Adipocyte (in vitro differentiated cells): ENCODE data around the gene TCF7L2.

Source experiments
- DNase-seq: peaks from one replicate; pipeline ENCODE4 v3.0.0-alpha.2; 2015; ENCODE audit warnings: low read depth
- H3K27me3 ChIP-seq: replicated peaks from 2 replicates; pipeline ENCODE4 v1.7.0; 2013; ENCODE audit warnings: mild to moderate bottlenecking, low read length, moderate library complexity; ENCODE audit not compliant: control insufficient read depth, insufficient read depth
- H3K36me3 ChIP-seq: 2 replicates; pipeline ENCODE4 v1.7.0; 2013; ENCODE audit warnings: low read length, mild to moderate bottlenecking, moderate library complexity; ENCODE audit not compliant: control insufficient read depth, insufficient read depth, severe bottlenecking
- H3K4me1 ChIP-seq: 2 replicates; pipeline ENCODE4 v1.7.0; 2013; ENCODE audit warnings: mild to moderate bottlenecking, low read length, moderate library complexity; ENCODE audit not compliant: control insufficient read depth, insufficient read depth
- H3K4me3 ChIP-seq: 2 replicates; pipeline ENCODE4 v1.7.0; 2013; ENCODE audit warnings: mild to moderate bottlenecking, low read length, moderate library complexity
- H3K9ac ChIP-seq: 2 replicates; pipeline ENCODE4 v1.7.0; 2013; ENCODE audit warnings: mild to moderate bottlenecking, low read length, moderate library complexity
- H3K9me3 ChIP-seq: 2 replicates; pipeline ENCODE4 v1.7.0; 2013; ENCODE audit warnings: mild to moderate bottlenecking, low read length, moderate library complexity; ENCODE audit not compliant: control insufficient read depth

The TCF7L2 gene

GRCh38 chr10:112915590-112916572, 34.2 kb upstream of the TCF7L2 start:
- DNase-seq, result peak; percentile 29
- peak overlapping the region; percentile 18 for H3K9ac ChIP-seq
- H3K9me3 ChIP-seq, result no peaks in the 10 kb centered on the region
- H3K27me3 ChIP-seq, result no peaks in the 10 kb centered on the region
- no peaks in the 10 kb centered on the region for H3K36me3 ChIP-seq
- H3K4me1 ChIP-seq, result peaks cover 24% of the 10 kb centered on the region
- H3K4me3 ChIP-seq, result no peak overlapping the region

- Histone ChIP-seq H3K9ac (no peak overlapping the region), H3K36me3 (no peaks in the 10 kb centered on the region), H3K27me3 (no peaks in the 10 kb centered on the region), H3K4me3 (no peak overlapping the region), H3K4me1 (peaks cover 24% of the 10 kb centered on the region), H3K9me3 (no peaks in the 10 kb centered on the region)
- DNase-seq, result no peak
These were observed 32.4 kb upstream of the TCF7L2 start for GRCh38 chr10:112917681-112918080.

DNA sequence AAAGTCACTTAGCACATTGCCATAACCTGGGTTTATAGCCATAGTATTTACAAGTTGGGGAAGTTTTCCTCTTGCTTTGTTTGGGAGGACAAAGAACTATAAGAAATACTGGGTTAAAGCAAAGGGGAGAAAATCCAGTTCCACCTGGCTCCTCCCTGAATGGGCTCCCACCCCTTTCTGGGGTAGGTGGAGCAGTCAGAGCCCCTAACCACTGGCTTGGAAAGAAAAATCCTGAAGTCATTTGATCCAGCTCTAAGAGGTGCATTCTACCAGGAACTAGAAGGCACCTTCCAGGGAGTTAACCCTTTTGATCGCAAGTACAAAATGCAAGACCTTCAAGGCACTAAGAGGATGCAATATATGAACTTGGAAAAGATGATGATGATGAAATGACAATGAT, 31.3 kb upstream of the TCF7L2 start:
- Histone ChIP-seq H3K9ac (no peak overlapping the region), H3K4me1 (peaks cover 22% of the 10 kb centered on the region), H3K36me3 (no peaks in the 10 kb centered on the region), H3K4me3 (no peak overlapping the region), H3K9me3 (no peaks in the 10 kb centered on the region), H3K27me3 (no peaks in the 10 kb centered on the region)
- DNase-seq, result no peak

DNA sequence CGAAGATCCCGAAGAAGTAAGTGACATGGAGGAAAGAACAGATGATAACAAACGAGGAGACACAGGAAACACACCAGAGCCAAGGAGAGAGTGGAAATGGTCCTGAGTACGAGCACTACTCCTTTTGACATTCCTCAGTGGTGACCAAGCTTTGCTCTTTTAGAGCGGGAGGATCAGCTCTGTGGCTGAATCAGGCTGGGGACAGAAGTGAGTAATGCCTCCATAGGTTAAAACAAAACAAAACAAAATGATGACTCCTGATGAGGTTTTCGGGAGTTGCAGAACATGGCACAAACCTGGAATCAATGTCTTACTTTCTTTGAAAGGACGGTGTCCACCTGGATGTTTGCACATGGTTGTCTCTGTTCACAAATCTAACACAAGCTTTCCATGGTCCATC, 30.3 kb upstream of the TCF7L2 start:
- Histone ChIP-seq H3K9ac (no peak overlapping the region), H3K27me3 (no peaks in the 10 kb centered on the region), H3K4me1 (peaks cover 13% of the 10 kb centered on the region), H3K36me3 (no peaks in the 10 kb centered on the region), H3K9me3 (no peaks in the 10 kb centered on the region), H3K4me3 (no peak overlapping the region)
- peak; percentile 58 for DNase-seq

- Histone ChIP-seq H3K9me3 (peaks cover 6% of the 10 kb centered on the region), H3K9ac (no peak overlapping the region), H3K4me3 (no peak overlapping the region), H3K4me1 (no peaks in the 10 kb centered on the region), H3K36me3 (no peaks in the 10 kb centered on the region), H3K27me3 (no peaks in the 10 kb centered on the region)
- DNase-seq, result no peak
These were observed 22.9 kb upstream of the TCF7L2 start for GRCh38 chr10:112926906-112927688.

DNA sequence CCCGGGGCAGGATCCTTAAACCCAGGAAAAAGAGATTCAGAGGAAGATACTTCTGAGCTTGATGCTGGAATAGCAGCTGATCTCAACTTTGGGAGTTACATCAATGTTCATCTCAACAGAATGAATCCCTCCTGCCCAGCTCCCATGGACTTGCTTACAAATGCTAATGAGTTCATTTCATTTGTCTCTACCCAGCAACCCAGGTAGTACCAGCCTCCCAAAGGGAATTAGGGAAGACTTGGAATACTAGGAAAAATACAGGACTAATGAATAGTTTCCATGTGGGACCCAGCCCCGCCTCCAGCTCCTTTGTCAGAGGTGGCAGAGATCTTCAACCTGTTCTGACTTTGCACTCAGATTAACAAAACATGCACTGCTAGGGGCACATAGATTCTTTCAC, 22.1 kb upstream of the TCF7L2 start:
- Histone ChIP-seq H3K36me3 (no peaks in the 10 kb centered on the region), H3K9ac (no peak overlapping the region), H3K4me3 (no peak overlapping the region), H3K9me3 (peaks cover 6% of the 10 kb centered on the region), H3K27me3 (no peaks in the 10 kb centered on the region), H3K4me1 (no peaks in the 10 kb centered on the region)
- DNase-seq, result no peak

DNA sequence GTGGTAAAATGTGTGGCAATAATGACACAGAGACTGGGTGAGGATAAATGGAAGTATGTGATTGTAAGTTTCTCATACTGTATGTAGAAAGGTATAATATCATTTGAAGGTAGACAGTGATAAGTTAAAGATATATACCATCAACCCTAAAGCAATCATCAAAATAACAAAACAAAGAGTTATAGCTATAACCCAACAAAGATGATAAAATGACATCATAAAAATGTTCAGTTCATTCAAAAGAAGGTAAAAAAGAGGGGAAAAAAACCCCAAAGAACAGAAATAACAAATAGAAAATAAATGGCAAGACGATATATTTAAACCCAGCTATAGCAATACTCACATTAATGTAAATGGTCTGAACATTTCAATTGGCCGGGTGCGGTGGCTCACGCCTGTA, 17.4 kb upstream of the TCF7L2 start:
- no peak for DNase-seq
- Histone ChIP-seq H3K4me1 (no peaks in the 10 kb centered on the region), H3K4me3 (no peak overlapping the region), H3K9ac (no peak overlapping the region), H3K36me3 (no peaks in the 10 kb centered on the region), H3K27me3 (no peaks in the 10 kb centered on the region), H3K9me3 (peaks cover 6% of the 10 kb centered on the region)

GRCh38 chr10:112934193-112934592, 15.9 kb upstream of the TCF7L2 start:
- H3K36me3 ChIP-seq, result no peaks in the 10 kb centered on the region

DNA sequence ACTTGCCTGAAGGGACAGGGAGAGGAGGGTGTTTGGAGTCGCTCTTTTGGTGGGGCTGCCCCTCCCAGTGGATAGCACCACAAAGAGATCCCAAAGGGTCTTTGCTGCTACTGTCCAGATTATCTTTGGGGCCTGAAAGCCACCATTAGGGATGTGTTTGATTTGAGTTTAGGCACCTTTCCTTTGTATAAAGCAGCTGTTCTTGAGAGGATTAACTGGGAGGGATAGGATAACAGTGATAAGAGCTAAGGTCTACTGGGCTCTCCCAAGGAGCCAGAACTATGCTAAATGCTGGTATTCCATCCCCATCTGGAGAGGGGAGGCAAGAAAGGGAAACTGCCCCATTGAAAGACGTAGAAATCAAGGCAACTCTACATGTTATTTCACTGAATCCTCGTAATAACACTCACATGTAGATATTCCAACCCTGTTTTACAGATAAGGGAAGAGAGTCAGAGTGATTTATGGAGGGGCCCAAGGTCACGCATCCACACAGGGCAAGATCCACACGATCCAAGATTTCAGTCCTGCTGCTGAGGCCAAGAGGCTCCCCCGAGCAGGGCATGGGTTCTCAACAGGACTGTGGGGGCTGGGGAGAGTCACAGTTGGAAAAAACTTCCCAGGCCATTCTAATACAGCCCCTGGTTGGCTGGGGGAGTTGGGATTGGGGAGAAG, 11.1 kb upstream of the TCF7L2 start:
- Histone ChIP-seq H3K9ac (no peak overlapping the region), H3K36me3 (no peaks in the 10 kb centered on the region), H3K27me3 (no peaks in the 10 kb centered on the region), H3K4me3 (no peak overlapping the region), H3K4me1 (no peaks in the 10 kb centered on the region), H3K9me3 (no peaks in the 10 kb centered on the region)
- DNase-seq, result no peak

More at GRCh38 chr10:112934193-112934592, 15.9 kb upstream of the TCF7L2 start:
- Histone ChIP-seq H3K4me1 (no peaks in the 10 kb centered on the region), H3K9ac (no peak overlapping the region), H3K4me3 (no peak overlapping the region), H3K9me3 (peaks cover 6% of the 10 kb centered on the region), H3K27me3 (no peaks in the 10 kb centered on the region)
- no peak for DNase-seq

DNA sequence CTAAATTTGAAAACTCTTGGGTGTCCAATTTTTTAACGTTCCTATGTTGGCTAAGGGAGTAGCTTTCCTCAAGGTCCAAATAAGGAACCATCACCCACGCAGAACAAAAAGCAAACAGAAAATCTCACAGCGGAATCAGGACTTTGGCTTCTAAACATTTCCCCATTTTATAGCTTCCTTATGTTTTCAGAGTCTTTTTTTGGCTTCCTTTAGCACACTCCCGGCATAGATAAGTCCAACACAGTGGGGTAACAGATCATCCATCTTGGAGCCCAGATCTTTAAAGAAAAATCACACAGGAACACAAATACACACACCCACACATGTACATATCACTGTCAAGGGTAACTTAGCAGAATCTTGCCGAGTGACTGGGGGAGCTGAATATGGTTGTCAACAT, 4.2 kb upstream of the TCF7L2 start:
- DNase-seq, result no peak
- H3K36me3 ChIP-seq, result no peaks in the 10 kb centered on the region
- H3K4me1 ChIP-seq, result peaks cover 13% of the 10 kb centered on the region
- no peaks in the 10 kb centered on the region for H3K27me3 ChIP-seq
- H3K9me3 ChIP-seq, result no peaks in the 10 kb centered on the region
- no peak overlapping the region for H3K4me3 ChIP-seq
- no peak overlapping the region for H3K9ac ChIP-seq

DNA sequence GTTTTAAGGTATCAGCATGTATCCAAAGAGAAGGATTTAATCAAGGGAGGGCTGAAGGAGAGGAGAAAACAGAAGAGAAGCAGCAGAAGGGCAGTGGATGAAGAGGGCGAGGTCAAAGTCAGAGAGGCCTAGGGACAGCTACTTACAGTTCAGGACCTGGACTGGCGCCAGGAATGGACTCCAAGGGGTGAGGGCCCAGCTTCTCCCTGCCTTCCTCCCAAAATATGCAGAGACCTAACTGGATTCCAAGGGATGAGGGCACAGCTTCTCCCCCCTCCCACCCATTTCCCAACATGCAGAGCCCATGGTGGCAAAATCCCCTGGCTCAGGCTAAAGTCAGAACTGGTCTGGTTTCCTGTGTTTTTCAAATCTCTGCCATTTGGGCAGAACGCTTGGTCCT, 3.4 kb upstream of the TCF7L2 start:
- no peaks in the 10 kb centered on the region for H3K27me3 ChIP-seq
- no peak overlapping the region for H3K9ac ChIP-seq
- H3K4me3 ChIP-seq, result no peak overlapping the region
- no peaks in the 10 kb centered on the region for H3K9me3 ChIP-seq
- peaks cover 13% of the 10 kb centered on the region for H3K4me1 ChIP-seq
- no peaks in the 10 kb centered on the region for H3K36me3 ChIP-seq
- no peak for DNase-seq
